BE2C (cell line): ENCODE results near the gene PARP2.
A peak's percentile ranks its signal among the peaks of the same experiment; 100 is the strongest.
"Not testable (repeated sequence)": the region's sequence is repeated elsewhere in the genome, so short reads cannot be mapped to it uniquely, and the experiment has no call there.

Experiments
- DNase-seq: peaks from one replicate; pipeline ENCODE4 v3.0.0-alpha.2; 2020
- H3K27me3 ChIP-seq: fragments of 250-450 bp; sonication (Bioruptor Pico); 2 replicates; pipeline ENCODE4 v1.5.1; 2020; ENCODE audit warnings: mild to moderate bottlenecking
- H3K36me3 ChIP-seq: fragments of 250-450 bp; sonication (Bioruptor Pico); 2 replicates; pipeline ENCODE4 v1.5.1; 2020; ENCODE audit warnings: mild to moderate bottlenecking
- H3K4me1 ChIP-seq: fragments of 250-450 bp; sonication (Bioruptor Pico); 2 replicates; pipeline ENCODE4 v1.5.1; 2020
- H3K4me3 ChIP-seq: 2 replicates; pipeline ENCODE4 v1.5.1; 2011; ENCODE audit warnings: low read depth, low read length
- H3K9me3 ChIP-seq: fragments of 250-450 bp; sonication (Bioruptor Pico); 2 replicates; pipeline ENCODE4 v1.5.1; 2020
- CTCF ChIP-seq: IDR thresholded peaks from 2 replicates; pipeline ENCODE4 v1.5.1; 2012; ENCODE audit warnings: mild to moderate bottlenecking, low read depth, low read length

The PARP2 gene

GRCh38 chr14:20350860-20351259 is 7.4 kb downstream of the PARP2 start:
- Histone ChIP-seq H3K4me1 (no peaks in the 10 kb centered on the region), H3K27me3 (no peaks in the 10 kb centered on the region), H3K9me3 (no peaks in the 10 kb centered on the region), H3K4me3 (no peak overlapping the region), H3K36me3 (peaks cover 76% of the 10 kb centered on the region)
- DNase-seq, result no peak
- peak; percentile 19; the same call in 1 of the 2 replicates for TF ChIP-seq CTCF

GRCh38 chr14:20356422-20356821 is 13.0 kb downstream of the PARP2 start:
- H3K36me3 ChIP-seq, result peaks cover 75% of the 10 kb centered on the region

DNA sequence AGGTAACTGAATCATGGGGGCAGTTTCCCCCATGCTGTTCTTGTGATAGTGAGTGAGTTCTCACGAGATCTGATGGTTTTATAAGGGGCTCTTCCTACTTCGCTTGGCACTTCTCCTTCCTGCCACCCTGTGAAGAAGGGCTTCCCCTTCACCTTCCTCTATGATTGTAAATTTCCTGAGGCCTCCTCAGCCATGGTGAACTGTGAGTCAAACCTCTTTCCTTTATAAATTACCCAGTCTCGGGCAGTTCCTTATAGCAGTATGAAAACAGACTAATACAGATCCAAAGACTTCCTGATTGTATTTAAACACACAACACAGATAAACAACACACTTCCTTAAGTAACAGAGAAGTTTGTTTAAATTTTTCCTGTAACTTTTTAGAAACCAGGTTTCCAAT is 15.0 kb downstream of the PARP2 start:
- not testable (repeated sequence) for H3K4me3 ChIP-seq, H3K9me3 ChIP-seq, H3K27me3 ChIP-seq, DNase-seq, H3K4me1 ChIP-seq
- peaks cover 58% of the 10 kb centered on the region for H3K36me3 ChIP-seq

More at GRCh38 chr14:20356422-20356821, 13.0 kb downstream of the PARP2 start:
- no peaks in the 10 kb centered on the region for H3K27me3 ChIP-seq
- no peak for TF ChIP-seq CTCF
- no peak overlapping the region for H3K4me3 ChIP-seq
- no peaks in the 10 kb centered on the region for H3K9me3 ChIP-seq
- no peak for DNase-seq
- H3K4me1 ChIP-seq, result no peaks in the 10 kb centered on the region

GRCh38 chr14:20365928-20366327 is 22.5 kb downstream of the PARP2 start:
- H3K4me3 ChIP-seq, result no peak overlapping the region
- no peaks in the 10 kb centered on the region for H3K9me3 ChIP-seq
- no peak for TF ChIP-seq CTCF
- no peak for DNase-seq
- no peaks in the 10 kb centered on the region for H3K4me1 ChIP-seq
- no peaks in the 10 kb centered on the region for H3K36me3 ChIP-seq
- H3K27me3 ChIP-seq, result no peaks in the 10 kb centered on the region

GRCh38 chr14:20372796-20373195 is 29.4 kb downstream of the PARP2 start:
- no peak for TF ChIP-seq CTCF
- no peaks in the 10 kb centered on the region for H3K27me3 ChIP-seq
- no peaks in the 10 kb centered on the region for H3K36me3 ChIP-seq
- H3K4me3 ChIP-seq, result no peak overlapping the region
- DNase-seq, result no peak
- no peaks in the 10 kb centered on the region for H3K4me1 ChIP-seq
- H3K9me3 ChIP-seq, result no peaks in the 10 kb centered on the region

- H3K9me3 ChIP-seq, result no peaks in the 10 kb centered on the region
- TF ChIP-seq CTCF, result no peak
- no peaks in the 10 kb centered on the region for H3K27me3 ChIP-seq
- H3K4me1 ChIP-seq, result no peaks in the 10 kb centered on the region
- no peak overlapping the region for H3K4me3 ChIP-seq
- no peaks in the 10 kb centered on the region for H3K36me3 ChIP-seq
- DNase-seq, result no peak
These were observed 32.0 kb downstream of the PARP2 start for GRCh38 chr14:20375471-20375870.

- no peak for TF ChIP-seq CTCF
- no peak for DNase-seq
- no peaks in the 10 kb centered on the region for H3K4me1 ChIP-seq
- no peaks in the 10 kb centered on the region for H3K9me3 ChIP-seq
- no peaks in the 10 kb centered on the region for H3K27me3 ChIP-seq
- H3K36me3 ChIP-seq, result no peaks in the 10 kb centered on the region
- no peak overlapping the region for H3K4me3 ChIP-seq
These were observed 32.7 kb downstream of the PARP2 start for GRCh38 chr14:20376071-20376588.
